ENCODE measurements around the gene TEX2. TPM values are rescaled to one million over a fixed set of nuclear protein-coding genes. Genes with fewer than 3 reads are reported as not detected.

Gene TEX2
- total and polyA plus RNA-seq, 2 donors from 2014 or later = 14.0 to 39.1 TPM

DNA sequence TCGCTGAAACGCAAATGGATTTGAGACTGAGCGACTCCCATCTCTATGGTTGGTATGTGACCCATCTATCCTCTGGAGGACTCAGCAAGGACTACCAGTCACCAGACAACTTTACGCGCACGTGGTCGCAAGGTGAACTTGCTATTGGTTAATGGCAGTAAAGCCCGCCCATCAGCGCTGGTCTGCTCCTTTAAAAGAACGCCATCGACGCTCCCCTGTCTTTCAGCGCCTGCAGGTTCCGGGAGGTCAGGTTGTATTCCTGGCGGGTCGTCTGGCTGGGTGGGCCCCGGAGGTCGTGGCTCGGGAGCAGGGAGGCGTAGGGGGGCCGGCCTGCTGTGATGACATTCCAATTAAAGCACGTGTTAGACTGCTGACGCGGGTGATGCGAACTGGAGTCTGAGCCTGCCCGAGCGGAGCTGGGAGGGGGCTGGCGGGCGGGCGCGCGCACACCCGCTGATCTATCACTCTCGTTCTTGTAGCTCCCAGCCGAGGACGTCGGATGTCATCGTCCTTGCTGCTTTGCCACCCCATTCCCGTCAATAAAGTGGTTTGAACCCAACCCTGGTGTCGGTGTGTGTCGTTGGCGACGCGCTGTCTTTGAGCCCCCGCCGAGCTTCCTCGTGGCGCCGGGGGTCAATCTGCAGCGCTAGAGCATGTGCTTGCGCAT lies 117.2 kb downstream of the TEX2 start:
- Histone ChIP-seq H3K9me3 (ENCODE audit: control insufficient read depth in 2 of 3, insufficient read depth in 1 of 3, low read length in 3 of 3) (no peaks in the 10 kb centered on the region), H3K36me3 (ENCODE audit: control insufficient read depth in 2 of 3, insufficient read depth in 3 of 3, low read length in 3 of 3) (no peaks in the 10 kb centered on the region), H3K9ac (ENCODE audit: low read length in 3 of 3) (peak overlapping the region; percentile 72 to 98 (median 92)), H3K27me3 (ENCODE audit: control insufficient read depth, insufficient read depth, low read length) (no peaks in the 10 kb centered on the region), H3K27ac (ENCODE audit: low read depth in 2 of 2, low read length in 2 of 2) (peak overlapping the region; percentile 95 to 98), H3K4me3 (ENCODE audit: low read length in 3 of 3) (peak overlapping the region; percentile 89 to 98 (median 95)), H3K4me1 (ENCODE audit: control insufficient read depth in 2 of 3, insufficient read depth in 2 of 3, low read depth in 1 of 3, low read length in 3 of 3) (peaks cover 5 to 12% (median 8%) of the 10 kb centered on the region in 3 donors)
- DNase-seq = peak; percentile 98 to 99 (median 99)
- intact Hi-C loops (cut with DNase I) = no loop called here
- FAIRE-seq = peak; percentile 83
- TF ChIP-seq, protein P1, sequence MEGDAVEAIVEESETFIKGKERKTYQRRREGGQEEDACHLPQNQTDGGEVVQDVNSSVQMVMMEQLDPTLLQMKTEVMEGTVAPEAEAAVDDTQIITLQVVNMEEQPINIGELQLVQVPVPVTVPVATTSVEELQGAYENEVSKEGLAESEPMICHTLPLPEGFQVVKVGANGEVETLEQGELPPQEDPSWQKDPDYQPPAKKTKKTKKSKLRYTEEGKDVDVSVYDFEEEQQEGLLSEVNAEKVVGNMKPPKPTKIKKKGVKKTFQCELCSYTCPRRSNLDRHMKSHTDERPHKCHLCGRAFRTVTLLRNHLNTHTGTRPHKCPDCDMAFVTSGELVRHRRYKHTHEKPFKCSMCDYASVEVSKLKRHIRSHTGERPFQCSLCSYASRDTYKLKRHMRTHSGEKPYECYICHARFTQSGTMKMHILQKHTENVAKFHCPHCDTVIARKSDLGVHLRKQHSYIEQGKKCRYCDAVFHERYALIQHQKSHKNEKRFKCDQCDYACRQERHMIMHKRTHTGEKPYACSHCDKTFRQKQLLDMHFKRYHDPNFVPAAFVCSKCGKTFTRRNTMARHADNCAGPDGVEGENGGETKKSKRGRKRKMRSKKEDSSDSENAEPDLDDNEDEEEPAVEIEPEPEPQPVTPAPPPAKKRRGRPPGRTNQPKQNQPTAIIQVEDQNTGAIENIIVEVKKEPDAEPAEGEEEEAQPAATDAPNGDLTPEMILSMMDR (IDR thresholded peaks at IDR 0.05; ENCODE audit: borderline replicate concordance, extremely low read depth, insufficient read depth) = peak; percentile 5

DNA sequence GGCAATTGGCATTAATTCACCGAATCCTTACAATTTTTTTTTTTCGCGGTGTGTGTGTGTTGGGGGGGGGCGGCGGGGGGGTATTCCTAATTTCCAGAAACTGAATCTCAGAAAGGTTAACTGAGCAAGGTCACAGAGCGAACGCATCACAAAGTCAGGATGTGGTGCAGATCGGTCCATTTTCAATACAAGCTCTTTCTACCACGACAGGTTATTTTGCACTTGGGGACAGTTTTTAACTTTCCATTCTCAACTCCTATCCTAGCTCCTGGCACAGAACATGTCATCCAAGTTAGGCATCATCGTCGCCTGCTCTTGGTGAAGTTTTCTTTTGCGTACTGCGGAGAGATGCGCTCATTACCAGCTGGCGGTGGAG lies 117.7 kb downstream of the TEX2 start:
- peaks cover 5 to 12% (median 8%) of the 10 kb centered on the region in 3 donors for H3K4me1 ChIP-seq (ENCODE audit: control insufficient read depth in 2 of 3, insufficient read depth in 2 of 3, low read depth in 1 of 3, low read length in 3 of 3)
- no peaks in the 10 kb centered on the region for H3K36me3 ChIP-seq (ENCODE audit: control insufficient read depth in 2 of 3, insufficient read depth in 3 of 3, low read length in 3 of 3)
- H3K9ac ChIP-seq (ENCODE audit: low read length in 3 of 3) = peak overlapping the region; percentile 92 to 98 (median 94)
- H3K4me3 ChIP-seq (ENCODE audit: low read length in 3 of 3) = peak overlapping the region; percentile 89 to 98 (median 95)
- FAIRE-seq = no peak
- no peak for DNase-seq
- TF ChIP-seq, protein P1 (IDR thresholded peaks at IDR 0.05; ENCODE audit: borderline replicate concordance, extremely low read depth, insufficient read depth) = no peak
- intact Hi-C loops (cut with DNase I) = no loop called here
- H3K9me3 ChIP-seq (ENCODE audit: control insufficient read depth in 2 of 3, insufficient read depth in 1 of 3, low read length in 3 of 3) = no peaks in the 10 kb centered on the region
- H3K27ac ChIP-seq (ENCODE audit: low read depth in 2 of 2, low read length in 2 of 2) = peak overlapping the region; percentile 94 to 98
- H3K27me3 ChIP-seq (ENCODE audit: control insufficient read depth, insufficient read depth, low read length) = no peaks in the 10 kb centered on the region

DNA sequence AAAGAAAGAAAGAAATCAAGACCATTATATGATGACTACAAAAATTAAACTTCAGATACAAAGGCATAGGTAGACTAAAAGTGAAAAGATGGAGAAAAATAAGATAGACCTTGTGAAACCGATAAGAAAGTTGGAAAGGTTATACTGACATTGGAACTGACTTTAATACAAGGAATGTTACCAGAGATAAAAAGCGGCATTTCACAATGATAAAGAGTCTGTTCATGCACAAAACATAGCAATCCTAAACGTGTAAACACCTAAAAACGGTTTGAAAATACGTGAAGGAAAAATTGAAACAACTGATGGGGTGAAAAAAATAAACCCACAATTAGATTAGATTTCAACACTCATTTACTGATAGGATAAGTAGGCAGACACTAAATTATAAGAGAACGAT lies 123.5 kb downstream of the TEX2 start:
- no peak for FAIRE-seq
- intact Hi-C loops (cut with DNase I) = loop anchor here (10.0 kb wide), 2 partner anchors 75 to 225 kb away; partner anchors contain the start of genes CSHL1 and GH1

More for the DNA sequence above, 123.5 kb downstream of the TEX2 start:
- Histone ChIP-seq H3K36me3 (ENCODE audit: control insufficient read depth in 2 of 3, insufficient read depth in 3 of 3, low read length in 3 of 3) (no peaks in the 10 kb centered on the region), H3K9ac (ENCODE audit: low read length in 3 of 3) (no peak overlapping the region), H3K9me3 (ENCODE audit: control insufficient read depth in 2 of 3, insufficient read depth in 1 of 3, low read length in 3 of 3) (no peaks in the 10 kb centered on the region), H3K27ac (ENCODE audit: low read depth in 2 of 2, low read length in 2 of 2) (no peak overlapping the region), H3K4me1 (ENCODE audit: control insufficient read depth in 2 of 3, insufficient read depth in 2 of 3, low read depth in 1 of 3, low read length in 3 of 3) (no peaks in the 10 kb centered on the region), H3K4me3 (ENCODE audit: low read length in 3 of 3) (no peak overlapping the region), H3K27me3 (ENCODE audit: control insufficient read depth, insufficient read depth, low read length) (no peaks in the 10 kb centered on the region)
- TF ChIP-seq, protein P1 (IDR thresholded peaks at IDR 0.05; ENCODE audit: borderline replicate concordance, extremely low read depth, insufficient read depth) = no peak
- no peak for DNase-seq
